Fibroblast of the aortic adventitia (primary cell): Measurements from ENCODE around the gene SLC1A7. TPM values are rescaled to one million over a fixed set of nuclear protein-coding genes. Genes with fewer than 3 reads are reported as not detected.

ENCODE experiments used
- DNase-seq: peaks from one replicate; pipeline ENCODE4 v3.0.0-alpha.2; 2010; ENCODE audit warnings: low read depth
- H3K4me3 ChIP-seq: 2 replicates; pipeline ENCODE4 v1.5.1; 2011; ENCODE audit warnings: low read depth, mild to moderate bottlenecking, control low read depth, low read length, moderate library complexity
- total RNA-seq: library from RNA; depleted of rRNA; stranded (reverse); fragments of >200 nt; gene quantifications from 2 replicates; pipeline ENCODE4 v1.2.3, GENCODE V29; 2012; ENCODE audit warnings: low replicate concordance
- TF ChIP-seq, protein P1 (sequence below): IDR thresholded peaks from 2 replicates; pipeline ENCODE4 v1.5.1; 2011; ENCODE audit warnings: mild to moderate bottlenecking, low read length, control low read depth, inconsistent platforms; ENCODE audit not compliant: insufficient read depth

The SLC1A7 gene
- total RNA-seq, 1 donor: 3.8 TPM

GRCh38 chr1:53162621-53163020 lies 20.2 kb upstream of the SLC1A7 start:
- TF ChIP-seq, protein P1, sequence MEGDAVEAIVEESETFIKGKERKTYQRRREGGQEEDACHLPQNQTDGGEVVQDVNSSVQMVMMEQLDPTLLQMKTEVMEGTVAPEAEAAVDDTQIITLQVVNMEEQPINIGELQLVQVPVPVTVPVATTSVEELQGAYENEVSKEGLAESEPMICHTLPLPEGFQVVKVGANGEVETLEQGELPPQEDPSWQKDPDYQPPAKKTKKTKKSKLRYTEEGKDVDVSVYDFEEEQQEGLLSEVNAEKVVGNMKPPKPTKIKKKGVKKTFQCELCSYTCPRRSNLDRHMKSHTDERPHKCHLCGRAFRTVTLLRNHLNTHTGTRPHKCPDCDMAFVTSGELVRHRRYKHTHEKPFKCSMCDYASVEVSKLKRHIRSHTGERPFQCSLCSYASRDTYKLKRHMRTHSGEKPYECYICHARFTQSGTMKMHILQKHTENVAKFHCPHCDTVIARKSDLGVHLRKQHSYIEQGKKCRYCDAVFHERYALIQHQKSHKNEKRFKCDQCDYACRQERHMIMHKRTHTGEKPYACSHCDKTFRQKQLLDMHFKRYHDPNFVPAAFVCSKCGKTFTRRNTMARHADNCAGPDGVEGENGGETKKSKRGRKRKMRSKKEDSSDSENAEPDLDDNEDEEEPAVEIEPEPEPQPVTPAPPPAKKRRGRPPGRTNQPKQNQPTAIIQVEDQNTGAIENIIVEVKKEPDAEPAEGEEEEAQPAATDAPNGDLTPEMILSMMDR: no peak
- DNase-seq: no peak
- no peak overlapping the region for H3K4me3 ChIP-seq

GRCh38 chr1:53160924-53161378 lies 18.5 kb upstream of the SLC1A7 start:
- TF ChIP-seq, protein P1: no peak
- DNase-seq: no peak
- no peak overlapping the region for H3K4me3 ChIP-seq

DNA sequence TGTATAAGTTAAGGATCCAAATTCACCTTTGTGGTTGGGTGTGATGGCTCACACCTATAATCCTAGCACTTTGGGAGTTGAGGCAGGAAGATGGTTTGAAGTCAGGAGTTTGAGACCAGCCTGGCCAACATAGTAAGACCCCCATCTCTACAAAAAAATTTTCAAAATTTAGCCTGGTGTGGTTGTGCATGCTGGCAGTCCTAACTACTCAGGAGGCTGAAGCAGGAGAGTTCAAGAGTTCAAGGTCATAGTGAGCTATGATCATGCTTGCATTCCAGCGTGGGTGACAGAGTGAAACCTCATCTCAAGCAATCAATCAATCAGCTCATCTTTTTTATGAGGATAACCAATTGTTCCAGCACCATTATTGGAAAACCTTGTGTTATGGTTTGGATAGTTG lies 16.5 kb upstream of the SLC1A7 start:
- no peak for DNase-seq
- no peak overlapping the region for H3K4me3 ChIP-seq
- TF ChIP-seq, protein P1: no peak

DNA sequence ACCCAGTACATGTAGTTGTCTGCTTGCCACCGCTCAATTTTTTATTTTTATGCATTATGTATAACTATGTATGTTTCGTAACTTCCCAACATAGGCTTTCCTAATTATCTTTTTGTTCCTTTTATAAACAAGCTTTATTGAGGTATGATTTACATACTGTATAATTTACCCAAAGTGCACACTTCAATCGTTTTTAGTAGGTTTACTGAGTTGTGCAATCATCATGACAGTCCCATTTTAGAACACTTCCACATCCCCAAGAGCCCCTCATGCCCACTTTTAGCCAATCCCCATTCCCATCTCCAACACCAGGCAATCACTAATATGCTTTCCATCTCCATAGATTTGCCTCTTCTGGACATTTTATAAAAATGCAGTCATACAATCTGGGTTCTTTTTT lies 14.3 kb upstream of the SLC1A7 start:
- TF ChIP-seq, protein P1: no peak
- H3K4me3 ChIP-seq: no peak overlapping the region
- no peak for DNase-seq

GRCh38 chr1:53155945-53156344 lies 13.5 kb upstream of the SLC1A7 start:
- H3K4me3 ChIP-seq: no peak overlapping the region
- DNase-seq: no peak
- TF ChIP-seq, protein P1: no peak

DNA sequence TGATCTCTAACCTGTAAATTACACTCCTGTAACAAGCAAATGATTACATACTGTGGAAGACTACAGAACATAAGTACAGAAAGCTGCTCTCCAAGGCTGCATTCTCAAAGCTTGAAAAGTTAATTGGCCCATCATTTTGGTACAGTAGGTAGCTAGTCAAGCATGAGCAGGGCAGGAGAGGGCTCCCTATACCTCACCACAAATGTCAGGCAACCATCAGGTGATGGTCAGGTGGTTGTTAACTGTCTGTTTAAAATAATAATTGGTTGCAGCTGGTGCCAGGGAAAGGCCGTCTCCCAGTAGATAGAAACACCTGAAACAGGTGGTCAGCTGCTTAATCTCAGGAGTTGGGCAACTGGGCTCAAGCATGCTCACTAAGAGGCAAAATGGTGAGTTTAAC lies 13.1 kb upstream of the SLC1A7 start:
- DNase-seq: no peak
- TF ChIP-seq, protein P1: no peak
- H3K4me3 ChIP-seq: no peak overlapping the region

DNA sequence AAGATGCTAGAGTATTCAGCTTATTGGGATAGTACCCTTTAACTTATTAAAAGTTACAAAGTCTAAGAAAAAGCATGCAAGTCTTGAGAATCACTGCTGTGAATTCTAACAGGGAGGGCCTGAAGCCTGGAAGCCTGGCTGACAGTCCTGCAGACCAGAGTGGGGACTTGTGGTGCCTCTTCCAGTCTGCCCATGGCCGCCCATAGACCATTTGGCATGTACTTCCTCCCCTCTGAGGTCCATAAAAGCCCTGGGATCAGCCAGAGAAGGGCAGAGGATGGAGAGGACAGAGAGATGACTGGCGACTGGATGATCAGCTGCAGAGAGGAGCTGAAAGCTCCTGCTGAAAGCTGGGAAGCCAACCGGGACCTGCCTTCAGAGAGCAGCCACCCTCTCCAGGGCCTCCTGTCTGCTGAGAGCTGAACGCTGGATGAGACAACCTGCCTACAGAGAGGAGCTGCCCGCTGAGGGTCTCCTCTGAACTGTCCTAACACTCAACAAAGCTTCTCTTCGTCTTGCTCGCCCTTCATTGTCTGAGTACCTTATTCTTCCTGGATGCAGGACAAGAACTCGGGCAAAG lies 12.5 kb upstream of the SLC1A7 start:
- no peak for DNase-seq
- H3K4me3 ChIP-seq: no peak overlapping the region
- TF ChIP-seq, protein P1: no peak
